PFSK-1 (cell line): ENCODE data around the gene JPH2.

ENCODE experiments used
- FOXP2 ChIP-seq: optimal IDR thresholded peaks from 2 replicates; pipeline ENCODE3; 2011; ENCODE audit warnings: borderline replicate concordance, control low read depth, inconsistent platforms; ENCODE audit not compliant: insufficient read depth; ENCODE audit errors: extremely low read length, extremely low read depth
- POLR2AphosphoS5 ChIP-seq: IDR thresholded peaks from 2 replicates; pipeline ENCODE4 v1.6.1; 2012; ENCODE audit warnings: low read depth, mild to moderate bottlenecking, control low read depth, low read length, moderate library complexity
- REST ChIP-seq, 2 experiments: IDR thresholded peaks; 2 replicates each; pipeline versions ENCODE4 v1.6.1 to v1.8.0; 2011 to 2012; ENCODE audit warnings: low read depth in 2 of 2, low read length in 2 of 2, control low read depth in 1 of 2, inconsistent platforms in 1 of 2, mild to moderate bottlenecking in 1 of 2, moderate library complexity in 1 of 2; ENCODE audit not compliant: insufficient read depth in 1 of 2
- SIN3A ChIP-seq: IDR thresholded peaks from 2 replicates; pipeline ENCODE4 v1.6.1; 2012; ENCODE audit warnings: mild to moderate bottlenecking, low read length, moderate library complexity, borderline replicate concordance; ENCODE audit not compliant: insufficient read depth
- TAF1 ChIP-seq: IDR thresholded peaks from 2 replicates; pipeline ENCODE4 v1.6.1; 2012; ENCODE audit warnings: low read length, control low read depth, borderline replicate concordance; ENCODE audit not compliant: insufficient read depth

The JPH2 gene

DNA sequence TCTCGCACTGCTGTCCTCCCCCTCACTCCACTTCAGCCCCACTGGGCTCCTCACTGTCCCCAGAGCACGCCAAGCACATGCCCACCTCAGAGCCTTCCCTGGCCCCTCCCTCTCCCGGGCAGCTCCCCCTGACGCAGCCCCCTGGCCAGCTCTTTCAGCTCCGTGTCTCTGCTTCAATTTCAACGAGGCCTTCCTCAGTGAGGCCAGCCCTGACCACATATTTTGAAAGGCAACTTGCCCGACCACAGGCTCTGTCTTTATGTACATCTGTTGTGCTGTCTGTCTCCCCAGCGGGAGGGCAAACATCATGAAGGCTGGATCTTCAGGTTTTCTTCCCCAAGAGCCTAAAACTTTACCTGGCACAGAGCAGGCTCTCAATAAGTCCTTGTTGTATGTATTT, 44.6 kb downstream of the JPH2 start:
- TF ChIP-seq POLR2AphosphoS5, result no peak
- no peak for TF ChIP-seq REST (IDR thresholded peaks at IDR 0.05; ENCODE audit: insufficient read depth in 1 of 2, low read depth in 2 of 2, low read length in 2 of 2)
- no peak for TF ChIP-seq TAF1
- no peak for TF ChIP-seq FOXP2
- TF ChIP-seq SIN3A, result no peak

GRCh38 chr20:44141873-44142272, 45.1 kb downstream of the JPH2 start:
- TF ChIP-seq POLR2AphosphoS5, result no peak
- TF ChIP-seq REST (IDR thresholded peaks at IDR 0.05; ENCODE audit: insufficient read depth in 1 of 2, low read depth in 2 of 2, low read length in 2 of 2), result no peak
- no peak for TF ChIP-seq FOXP2
- TF ChIP-seq TAF1, result no peak

- TF ChIP-seq REST (IDR thresholded peaks at IDR 0.05; ENCODE audit: insufficient read depth in 1 of 2, low read depth in 2 of 2, low read length in 2 of 2), result no peak
- TF ChIP-seq SIN3A, result no peak
- TF ChIP-seq POLR2AphosphoS5, result no peak
- no peak for TF ChIP-seq FOXP2
- no peak for TF ChIP-seq TAF1
These were observed 48.1 kb downstream of the JPH2 start for GRCh38 chr20:44138867-44139266.

DNA sequence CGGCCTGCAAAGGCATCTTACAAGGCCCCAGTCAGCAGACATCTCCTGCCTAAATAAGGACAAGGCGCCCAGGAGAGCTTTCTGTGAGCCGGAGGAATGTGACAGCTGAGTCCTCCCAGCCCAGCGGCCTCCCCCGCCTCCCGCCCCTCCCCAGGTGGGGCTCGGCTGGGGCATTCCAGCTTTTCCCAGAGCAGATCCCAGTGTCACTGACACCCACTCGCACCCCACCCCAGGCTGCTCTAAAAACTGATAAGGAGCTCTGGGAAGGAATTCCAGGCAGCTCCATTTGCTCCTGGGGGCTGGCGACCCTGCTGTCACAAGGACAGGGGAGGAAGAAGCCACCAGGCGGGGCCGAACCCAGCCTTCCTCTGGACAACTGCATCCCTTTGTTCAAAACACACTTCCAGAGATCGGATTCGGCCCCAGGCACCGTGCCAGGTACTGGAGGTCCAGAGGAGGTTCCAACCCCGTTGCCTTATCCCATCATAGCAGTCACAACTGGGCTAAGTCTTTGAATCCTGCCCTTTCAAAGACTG, 49.7 kb downstream of the JPH2 start:
- no peak for TF ChIP-seq SIN3A
- no peak for TF ChIP-seq TAF1
- no peak for TF ChIP-seq POLR2AphosphoS5
- TF ChIP-seq FOXP2, result no peak

GRCh38 chr20:44136579-44137265, 50.3 kb downstream of the JPH2 start:
- TF ChIP-seq FOXP2, result no peak
- no peak for TF ChIP-seq REST (IDR thresholded peaks at IDR 0.05; ENCODE audit: insufficient read depth in 1 of 2, low read depth in 2 of 2, low read length in 2 of 2)
- no peak for TF ChIP-seq POLR2AphosphoS5
- TF ChIP-seq TAF1, result no peak
- no peak for TF ChIP-seq SIN3A
